SU-DHL-6 (cell line): Measurements from ENCODE around the gene UBQLNL.

Source experiments
- H2AFZ ChIP-seq: fragments of 200-600 bp; sonication (generic); 2 replicates; pipeline ENCODE4 v1.6.1; 2014; ENCODE audit warnings: low read depth, mild to moderate bottlenecking, moderate library complexity, mixed read lengths, antibody characterized with exemption, low read length; ENCODE audit not compliant: severe bottlenecking
- H3F3A ChIP-seq: fragments of 200-600 bp; shearing (Covaris generic); 2 replicates; pipeline ENCODE4 v1.6.0; 2016; ENCODE audit warnings: antibody characterized with exemption, mild to moderate bottlenecking; ENCODE audit not compliant: insufficient read depth
- H3K27ac ChIP-seq: fragments of 200-600 bp; sonication (generic); 2 replicates; pipeline ENCODE4 v1.5.1; 2016; ENCODE audit warnings: low read depth, mild to moderate bottlenecking, low read length, moderate library complexity, mixed read lengths
- H3K27me3 ChIP-seq: fragments of 200-600 bp; sonication (generic), shearing (Covaris generic); 2 replicates; pipeline ENCODE4 v1.6.0; 2014; ENCODE audit warnings: mild to moderate bottlenecking, low read length
- H3K36me3 ChIP-seq: fragments of 200-600 bp; sonication (generic); 2 replicates; pipeline ENCODE4 v1.6.1; 2014; ENCODE audit warnings: mild to moderate bottlenecking, low read length, mixed read lengths
- H3K4me2 ChIP-seq: fragments of 300-600, 200-600 bp; shearing (Covaris generic), sonication (generic); 2 replicates; pipeline ENCODE4 v1.6.0; 2014; ENCODE audit warnings: low read length, low read depth, mild to moderate bottlenecking; ENCODE audit not compliant: poor library complexity, severe bottlenecking
- H3K4me3 ChIP-seq: fragments of 200-600 bp; sonication (generic); 2 replicates; pipeline ENCODE4 v1.5.1; 2014; ENCODE audit warnings: antibody characterized with exemption, low read length, mild to moderate bottlenecking, mixed read lengths; ENCODE audit not compliant: insufficient read depth, poor library complexity, severe bottlenecking
- H3K79me2 ChIP-seq: fragments of 200-600 bp; sonication (generic); 2 replicates; pipeline ENCODE4 v1.6.1; 2014; ENCODE audit warnings: mild to moderate bottlenecking, low read length, moderate library complexity; ENCODE audit not compliant: insufficient read depth
- H3K9ac ChIP-seq: fragments of 200-600 bp; sonication (generic); 2 replicates; pipeline ENCODE4 v1.7.0; 2014; ENCODE audit warnings: mild to moderate bottlenecking, low read length
- H3K9me2 ChIP-seq: fragments of 200-600 bp; sonication (generic); replicated peaks from 2 replicates; pipeline ENCODE4 v1.6.1; 2014; ENCODE audit warnings: low read length; ENCODE audit not compliant: insufficient read depth
- H3K9me3 ChIP-seq: fragments of 200-600 bp; sonication (generic); 2 replicates; pipeline ENCODE4 v1.6.1; 2014; ENCODE audit warnings: low read length, mixed read lengths; ENCODE audit not compliant: insufficient read depth
- H4K20me1 ChIP-seq: fragments of 200-600 bp; sonication (generic); 2 replicates; pipeline ENCODE4 v1.6.1; 2014; ENCODE audit warnings: low read depth, mild to moderate bottlenecking, antibody characterized with exemption, low read length, moderate library complexity, mixed read lengths
- EZH2phosphoT487 ChIP-seq: fragments of 200-600 bp; sonication (generic), shearing (Covaris generic); conservative IDR thresholded peaks from 2 replicates; pipeline ENCODE4 v1.6.1; 2018; ENCODE audit warnings: mild to moderate bottlenecking, antibody characterized with exemption, low read length, moderate library complexity, mixed read lengths
- TF ChIP-seq, protein P1 (sequence below): fragments of 200-600 bp; sonication (generic); IDR thresholded peaks from one replicate; pipeline ENCODE4 v1.5.1; 2017; ENCODE audit warnings: antibody characterized with exemption, mild to moderate bottlenecking, low read length, moderate library complexity; ENCODE audit not compliant: insufficient read depth, poor library complexity, severe bottlenecking

UBQLNL gene

DNA sequence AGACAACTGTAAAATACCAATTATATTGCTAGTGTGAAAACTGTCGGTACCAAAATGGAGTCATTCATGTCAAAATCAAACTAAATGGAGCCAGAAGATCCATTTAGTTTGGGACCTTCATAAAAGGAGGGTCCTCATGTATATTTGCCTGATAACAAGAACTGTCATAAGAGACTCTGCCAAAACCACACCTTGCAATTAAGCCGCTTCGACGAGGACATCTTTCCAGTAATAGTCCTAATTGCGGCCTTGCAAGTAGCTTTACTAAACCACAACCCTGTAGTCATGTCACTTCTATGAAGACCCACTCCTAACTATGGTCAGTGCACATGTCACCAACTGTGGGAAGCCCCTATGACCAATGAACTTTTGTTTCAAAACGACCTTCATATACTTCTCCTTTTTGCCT, 16.1 kb downstream of the UBQLNL start:
- Histone ChIP-seq H3K27ac (no peak overlapping the region), H3K27me3 (no peaks in the 10 kb centered on the region), H3F3A (no peaks in the 10 kb centered on the region), H3K79me2 (no peaks in the 10 kb centered on the region), H3K36me3 (no peaks in the 10 kb centered on the region), H3K4me3 (no peak overlapping the region), H2AFZ (no peak overlapping the region), H3K9me3 (no peaks in the 10 kb centered on the region), H3K4me2 (no peak overlapping the region), H4K20me1 (no peaks in the 10 kb centered on the region), H3K9ac (no peak overlapping the region), H3K9me2 (no peaks in the 10 kb centered on the region)
- TF ChIP-seq, protein P1, sequence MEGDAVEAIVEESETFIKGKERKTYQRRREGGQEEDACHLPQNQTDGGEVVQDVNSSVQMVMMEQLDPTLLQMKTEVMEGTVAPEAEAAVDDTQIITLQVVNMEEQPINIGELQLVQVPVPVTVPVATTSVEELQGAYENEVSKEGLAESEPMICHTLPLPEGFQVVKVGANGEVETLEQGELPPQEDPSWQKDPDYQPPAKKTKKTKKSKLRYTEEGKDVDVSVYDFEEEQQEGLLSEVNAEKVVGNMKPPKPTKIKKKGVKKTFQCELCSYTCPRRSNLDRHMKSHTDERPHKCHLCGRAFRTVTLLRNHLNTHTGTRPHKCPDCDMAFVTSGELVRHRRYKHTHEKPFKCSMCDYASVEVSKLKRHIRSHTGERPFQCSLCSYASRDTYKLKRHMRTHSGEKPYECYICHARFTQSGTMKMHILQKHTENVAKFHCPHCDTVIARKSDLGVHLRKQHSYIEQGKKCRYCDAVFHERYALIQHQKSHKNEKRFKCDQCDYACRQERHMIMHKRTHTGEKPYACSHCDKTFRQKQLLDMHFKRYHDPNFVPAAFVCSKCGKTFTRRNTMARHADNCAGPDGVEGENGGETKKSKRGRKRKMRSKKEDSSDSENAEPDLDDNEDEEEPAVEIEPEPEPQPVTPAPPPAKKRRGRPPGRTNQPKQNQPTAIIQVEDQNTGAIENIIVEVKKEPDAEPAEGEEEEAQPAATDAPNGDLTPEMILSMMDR: no peak
- no peak for TF ChIP-seq EZH2phosphoT487

DNA sequence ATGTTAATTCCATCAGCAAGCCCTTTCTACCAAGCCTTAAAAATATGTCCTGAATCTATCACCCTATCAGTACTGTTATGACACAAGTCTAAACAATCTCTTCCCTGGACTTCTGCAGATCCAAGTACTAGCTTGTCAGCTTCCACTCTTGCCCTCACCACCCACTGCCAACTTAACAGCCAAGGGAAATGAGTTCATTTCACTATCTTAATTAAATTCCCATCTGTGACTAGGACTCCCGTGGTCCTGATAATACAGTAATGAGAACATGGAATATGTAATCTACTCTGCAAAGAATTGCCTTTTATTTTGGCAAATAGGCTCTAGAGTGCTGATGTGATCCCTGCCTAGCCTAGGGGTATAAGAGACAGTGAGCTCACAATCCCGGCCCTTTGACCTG, 16.8 kb downstream of the UBQLNL start:
- H3K9me2 ChIP-seq: no peaks in the 10 kb centered on the region
- H3K36me3 ChIP-seq: no peaks in the 10 kb centered on the region
- TF ChIP-seq EZH2phosphoT487: no peak
- TF ChIP-seq, protein P1: no peak
- no peak overlapping the region for H3K4me2 ChIP-seq
- H3K4me3 ChIP-seq: no peak overlapping the region
- H3F3A ChIP-seq: no peaks in the 10 kb centered on the region
- no peaks in the 10 kb centered on the region for H3K9me3 ChIP-seq
- H2AFZ ChIP-seq: no peak overlapping the region
- H3K79me2 ChIP-seq: no peaks in the 10 kb centered on the region
- H3K27ac ChIP-seq: no peak overlapping the region
- H3K9ac ChIP-seq: no peak overlapping the region
- H4K20me1 ChIP-seq: no peaks in the 10 kb centered on the region
- H3K27me3 ChIP-seq: no peaks in the 10 kb centered on the region

DNA sequence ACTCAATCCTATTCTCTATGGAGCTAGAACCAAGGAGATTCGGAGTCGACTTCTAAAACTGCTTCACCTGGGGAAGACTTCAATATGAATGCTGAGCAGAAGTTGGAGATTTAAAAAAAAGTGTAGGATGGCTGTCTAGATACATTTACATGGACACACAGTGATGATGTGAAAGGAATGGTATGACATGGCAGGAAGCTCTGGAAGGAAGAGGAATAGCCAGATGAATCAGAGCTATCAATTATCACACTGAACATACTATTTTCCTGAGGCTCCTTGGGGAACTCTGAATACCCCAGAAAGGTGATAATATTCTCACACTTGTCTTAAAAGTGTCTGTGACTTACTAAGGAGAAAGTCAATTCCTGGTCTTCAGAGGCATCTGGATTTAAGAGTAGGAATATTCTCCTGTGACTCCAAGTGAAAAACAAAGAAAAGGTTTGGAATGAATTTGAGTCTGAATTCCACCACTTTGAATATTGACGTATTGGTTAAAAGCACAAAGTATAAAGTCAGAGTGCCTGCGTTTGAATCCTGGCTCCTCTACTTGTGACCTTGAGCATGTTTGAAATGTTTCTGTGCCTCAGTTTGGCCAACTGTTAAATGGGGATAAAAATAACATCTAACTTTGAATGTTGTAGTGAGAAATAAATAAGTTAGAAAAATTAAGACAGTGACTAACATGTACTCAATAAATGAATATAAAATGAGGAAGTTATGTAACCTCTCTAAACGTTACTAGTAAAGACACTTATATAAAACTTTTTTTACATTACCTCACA, 26.7 kb downstream of the UBQLNL start:
- no peak overlapping the region for H3K27ac ChIP-seq
- H3K4me3 ChIP-seq: no peak overlapping the region
- H3K9me3 ChIP-seq: no peaks in the 10 kb centered on the region
- no peaks in the 10 kb centered on the region for H3K36me3 ChIP-seq
- no peaks in the 10 kb centered on the region for H3F3A ChIP-seq
- no peak overlapping the region for H2AFZ ChIP-seq
- no peak overlapping the region for H3K9ac ChIP-seq
- no peaks in the 10 kb centered on the region for H3K27me3 ChIP-seq
- H3K4me2 ChIP-seq: no peak overlapping the region
- no peaks in the 10 kb centered on the region for H4K20me1 ChIP-seq
- TF ChIP-seq, protein P1: no peak
- TF ChIP-seq EZH2phosphoT487: no peak
- no peaks in the 10 kb centered on the region for H3K79me2 ChIP-seq
- H3K9me2 ChIP-seq: no peaks in the 10 kb centered on the region
